ENCODE data around the gene XCL2. TPM values are rescaled to one million over a fixed set of nuclear protein-coding genes. Genes with fewer than 3 reads are reported as not detected.

Gene XCL2
- polyA plus RNA-seq, 4 donors = 0.36 to 0.50 TPM; not detected in 2

DNA sequence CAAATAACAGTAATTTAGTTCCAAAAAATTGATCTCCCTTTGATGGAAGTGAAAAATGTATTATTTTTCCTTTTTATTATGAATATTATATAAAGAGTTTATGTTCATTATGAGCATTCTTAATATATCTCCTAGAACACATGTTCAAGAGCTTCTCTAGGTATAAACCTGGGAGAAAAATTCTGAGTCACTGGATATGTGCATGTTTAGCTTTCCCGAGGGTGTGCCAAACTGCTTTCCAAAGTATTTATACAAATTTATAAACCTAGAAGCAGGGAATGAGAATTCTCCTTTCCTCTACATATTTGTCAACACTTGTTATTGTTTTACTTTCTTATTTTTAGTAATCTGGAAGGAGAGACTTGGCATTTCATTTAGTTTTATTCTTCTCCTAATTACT is 25.0 kb downstream of the XCL2 start:
- DNase-seq (ENCODE audit: low read depth in 4 of 4, low spot score in 3 of 4) = no peak

GRCh38 chr1:168518201-168518689 is 25.6 kb downstream of the XCL2 start:
- DNase-seq (ENCODE audit: low read depth in 4 of 4, low spot score in 3 of 4) = no peak

DNA sequence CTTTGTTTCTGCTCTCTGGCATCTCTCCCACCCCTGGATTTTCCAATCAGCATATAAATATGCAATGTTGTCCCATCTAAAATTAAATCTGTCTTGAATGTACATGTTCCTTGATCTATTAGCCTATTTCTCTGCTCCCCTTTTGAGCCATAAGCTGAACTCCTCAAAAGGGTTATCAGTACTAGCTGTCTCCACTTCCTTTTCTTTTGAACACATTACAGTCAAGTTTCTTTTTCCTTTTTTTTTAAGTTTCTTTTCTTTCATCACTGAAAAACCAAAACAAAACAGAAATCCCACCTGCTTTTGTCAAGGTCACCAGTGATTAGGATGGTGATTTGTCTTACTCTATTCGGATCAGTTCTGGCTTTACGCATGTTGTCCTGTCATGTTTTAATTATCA is 29.3 kb downstream of the XCL2 start:
- no peak for DNase-seq (ENCODE audit: low read depth in 4 of 4, low spot score in 3 of 4)

GRCh38 chr1:168513656-168514404 is 30.0 kb downstream of the XCL2 start:
- DNase-seq (ENCODE audit: low read depth in 4 of 4, low spot score in 3 of 4) = no peak

DNA sequence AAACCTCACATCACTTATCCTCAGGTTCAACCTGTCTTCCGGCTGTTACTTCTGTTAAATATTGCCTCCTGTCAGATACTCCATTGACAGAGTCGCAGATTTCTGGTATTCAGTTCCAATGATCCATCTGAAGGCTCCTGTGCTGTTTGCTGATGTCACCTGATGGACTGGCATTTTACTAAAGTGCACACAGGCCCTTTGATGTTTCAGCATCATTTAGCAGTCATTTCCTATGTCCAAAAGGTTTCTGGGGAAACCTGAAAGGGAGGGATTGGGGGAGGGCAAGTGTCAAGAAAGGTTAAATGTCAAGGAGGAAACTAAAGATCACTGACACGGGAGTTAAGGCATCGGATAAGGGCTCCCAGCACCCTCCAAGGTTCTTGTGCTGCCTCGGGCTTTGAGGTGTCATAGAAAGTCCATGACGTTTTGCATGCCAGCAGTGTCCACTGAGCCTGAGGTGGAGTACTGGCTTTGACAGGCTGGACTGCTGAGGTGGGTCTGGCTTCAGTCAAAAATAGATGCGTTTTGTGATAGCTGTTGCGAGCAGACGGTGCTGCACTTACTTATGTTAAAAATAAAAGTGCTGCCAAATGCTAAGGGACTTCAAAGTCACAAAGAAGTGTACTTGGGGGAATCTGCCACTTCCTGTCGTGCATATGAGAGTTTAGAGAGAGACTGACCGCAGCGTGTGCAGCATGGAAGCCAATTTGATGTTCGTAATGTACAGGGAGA is 30.8 kb downstream of the XCL2 start:
- DNase-seq (ENCODE audit: low read depth in 4 of 4, low spot score in 3 of 4) = no peak

- no peak for DNase-seq (ENCODE audit: low read depth in 4 of 4, low spot score in 3 of 4)
Observed at GRCh38 chr1:168509875-168510791, 33.7 kb downstream of the XCL2 start.

DNA sequence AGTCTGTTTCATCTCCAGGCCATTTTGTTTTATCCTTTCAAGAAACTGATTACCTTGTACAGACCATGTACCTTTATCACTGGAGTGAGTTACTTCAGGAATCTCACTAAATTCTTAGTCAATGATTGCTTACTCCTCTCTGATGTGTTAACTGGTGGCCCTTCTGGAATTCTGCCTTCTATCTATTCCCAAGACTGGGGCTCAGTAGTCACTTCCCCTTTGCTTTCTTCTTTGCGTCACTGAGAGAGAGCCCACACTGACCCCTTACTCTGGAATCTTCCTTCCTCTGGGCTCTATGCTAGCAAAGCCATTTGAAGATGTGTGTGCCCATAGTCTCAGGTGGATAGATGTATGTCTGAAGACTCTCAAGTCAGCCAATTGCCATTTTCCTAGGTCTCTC is 34.6 kb downstream of the XCL2 start:
- no peak for DNase-seq (ENCODE audit: low read depth in 4 of 4, low spot score in 3 of 4)

GRCh38 chr1:168507828-168508227 is 36.0 kb downstream of the XCL2 start:
- DNase-seq (ENCODE audit: low read depth in 4 of 4, low spot score in 3 of 4) = no peak

GRCh38 chr1:168507231-168507630 is 36.6 kb downstream of the XCL2 start:
- no peak for DNase-seq (ENCODE audit: low read depth in 4 of 4, low spot score in 3 of 4)

GRCh38 chr1:168506204-168506819 is 37.5 kb downstream of the XCL2 start:
- no peak for DNase-seq (ENCODE audit: low read depth in 4 of 4, low spot score in 3 of 4)

DNA sequence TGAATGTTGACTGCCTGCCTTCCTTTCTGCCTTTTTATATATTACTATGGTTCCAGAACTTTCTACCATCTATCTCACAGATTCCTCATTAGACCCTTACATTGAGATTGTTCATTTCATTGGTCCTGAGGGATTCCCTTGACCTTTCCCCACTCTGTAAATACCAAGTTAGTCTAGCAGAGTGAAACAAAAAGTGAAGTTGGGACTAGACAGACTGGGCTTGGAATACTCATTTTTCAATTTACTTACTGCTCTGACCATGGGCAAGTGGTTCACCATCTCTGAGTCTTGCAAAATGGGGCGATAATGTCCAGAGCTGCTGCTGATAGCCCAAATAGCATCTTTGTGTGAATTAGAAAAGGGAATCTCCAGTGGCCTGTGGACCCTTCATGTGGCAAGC is 38.8 kb downstream of the XCL2 start:
- DNase-seq (ENCODE audit: low read depth in 4 of 4, low spot score in 3 of 4) = no peak

GRCh38 chr1:168504064-168504837 is 39.5 kb downstream of the XCL2 start:
- DNase-seq (ENCODE audit: low read depth in 4 of 4, low spot score in 3 of 4) = no peak

- no peak for DNase-seq (ENCODE audit: low read depth in 4 of 4, low spot score in 3 of 4)
Observed at GRCh38 chr1:168499688-168500049, 44.1 kb downstream of the XCL2 start.

DNA sequence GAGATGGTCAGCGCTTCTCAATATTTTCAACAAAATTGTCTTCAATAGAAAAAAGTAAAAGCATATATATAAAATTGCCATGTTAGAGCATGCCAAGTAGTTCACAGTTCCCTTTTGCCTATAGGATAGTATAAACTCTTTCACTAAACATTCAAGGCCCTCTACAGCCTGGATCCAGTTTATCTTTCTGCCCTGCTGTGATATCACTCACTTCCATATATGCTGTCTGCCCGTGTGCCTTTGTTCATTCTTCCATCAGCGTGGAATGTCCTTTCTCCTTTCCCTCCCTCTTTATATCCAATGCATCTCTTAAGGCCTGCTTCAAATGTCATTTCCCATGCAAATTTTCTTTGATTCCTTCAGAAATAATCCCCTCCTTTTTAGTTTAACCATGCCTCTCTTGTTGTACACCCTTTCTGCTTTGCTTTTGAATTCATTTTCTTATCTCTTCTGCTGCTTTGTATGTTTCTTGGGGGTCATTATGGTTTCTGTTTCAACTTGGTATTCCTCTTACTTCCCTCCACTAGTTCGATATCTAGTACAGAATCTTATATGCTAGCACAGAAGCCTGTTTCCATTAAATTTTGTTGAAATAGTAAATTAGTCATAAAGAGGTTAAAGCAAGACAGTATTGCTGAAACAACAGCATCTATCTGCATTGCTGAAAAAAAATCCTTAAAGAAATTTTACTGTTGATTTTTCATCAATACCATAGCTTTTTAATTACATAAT is 44.7 kb downstream of the XCL2 start:
- DNase-seq (ENCODE audit: low read depth in 4 of 4, low spot score in 3 of 4) = no peak

- DNase-seq (ENCODE audit: low read depth in 4 of 4, low spot score in 3 of 4) = peak; percentile 28 to 34 (median 32)
Observed at GRCh38 chr1:168498159-168498631, 45.6 kb downstream of the XCL2 start.

DNA sequence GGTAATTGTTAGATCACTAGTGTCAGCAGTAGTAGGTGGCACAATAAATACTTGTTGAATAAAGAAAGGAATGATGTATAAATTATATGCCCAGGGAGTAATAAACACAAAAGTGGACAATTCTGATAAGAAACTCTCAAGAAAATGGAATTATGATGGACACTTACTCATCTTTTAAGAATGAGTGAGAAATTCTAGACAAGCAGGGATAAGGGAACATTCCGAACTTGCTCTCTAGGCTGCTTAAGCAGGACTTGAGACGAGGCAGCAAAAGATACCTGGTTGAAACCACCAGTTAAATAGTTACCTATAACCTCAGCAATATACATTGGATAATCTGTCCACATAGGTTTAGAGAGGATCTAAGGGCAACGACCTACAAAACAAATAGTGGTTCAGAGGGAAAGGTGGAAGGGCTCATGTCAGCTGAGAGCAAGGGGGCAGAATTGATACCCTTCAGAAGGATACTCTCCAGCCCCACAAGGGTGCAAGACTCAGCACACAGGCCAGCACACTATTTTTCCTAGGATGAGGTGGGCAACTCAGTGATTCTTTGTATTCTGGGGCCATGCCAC is 46.3 kb downstream of the XCL2 start:
- DNase-seq (ENCODE audit: low read depth in 4 of 4, low spot score in 3 of 4) = no peak

DNA sequence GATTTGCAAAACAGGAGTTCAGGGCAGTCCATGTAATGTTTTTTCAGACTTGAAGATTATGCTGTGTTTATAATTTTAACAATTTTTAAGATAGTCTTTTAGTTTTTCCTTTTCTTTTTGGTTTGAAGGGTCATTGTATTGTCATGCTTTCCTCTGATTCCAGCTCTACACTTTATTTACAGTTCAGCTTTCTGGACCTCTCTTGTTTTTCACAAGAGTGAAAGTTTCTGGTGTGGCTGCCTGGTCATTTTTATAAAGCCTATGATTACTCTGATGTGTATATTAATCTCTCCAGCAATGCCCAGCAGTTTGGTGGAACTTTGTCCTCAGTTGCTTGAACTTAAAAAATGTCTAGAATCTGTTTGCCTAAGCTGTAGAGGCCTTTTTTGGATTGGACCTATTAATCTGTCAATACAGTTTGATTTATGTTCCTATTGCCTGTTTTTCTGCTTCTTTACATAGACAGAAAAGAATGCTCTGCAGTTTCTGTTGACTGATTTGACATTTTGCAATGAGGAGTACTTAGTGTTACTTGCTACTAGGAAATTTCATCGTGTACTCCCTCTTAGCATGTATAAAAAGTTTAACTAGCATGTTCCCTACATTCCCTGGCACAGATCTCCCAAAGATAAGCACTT is 52.2 kb downstream of the XCL2 start:
- no peak for DNase-seq (ENCODE audit: low read depth in 4 of 4, low spot score in 3 of 4)

Measured in left renal pelvis (tissue), 4 donors.